Measurements from ENCODE around the gene HLTF. TPM values are rescaled to one million over a fixed set of nuclear protein-coding genes. Genes with fewer than 3 reads are reported as not detected.
A peak's percentile ranks its signal among the peaks of the same experiment; 100 is the strongest.
"Not testable (repeated sequence)": the region's sequence is repeated elsewhere in the genome, so short reads cannot be mapped to it uniquely, and the experiment has no call there.

Gene HLTF
- total RNA-seq: 35.0 TPM

DNA sequence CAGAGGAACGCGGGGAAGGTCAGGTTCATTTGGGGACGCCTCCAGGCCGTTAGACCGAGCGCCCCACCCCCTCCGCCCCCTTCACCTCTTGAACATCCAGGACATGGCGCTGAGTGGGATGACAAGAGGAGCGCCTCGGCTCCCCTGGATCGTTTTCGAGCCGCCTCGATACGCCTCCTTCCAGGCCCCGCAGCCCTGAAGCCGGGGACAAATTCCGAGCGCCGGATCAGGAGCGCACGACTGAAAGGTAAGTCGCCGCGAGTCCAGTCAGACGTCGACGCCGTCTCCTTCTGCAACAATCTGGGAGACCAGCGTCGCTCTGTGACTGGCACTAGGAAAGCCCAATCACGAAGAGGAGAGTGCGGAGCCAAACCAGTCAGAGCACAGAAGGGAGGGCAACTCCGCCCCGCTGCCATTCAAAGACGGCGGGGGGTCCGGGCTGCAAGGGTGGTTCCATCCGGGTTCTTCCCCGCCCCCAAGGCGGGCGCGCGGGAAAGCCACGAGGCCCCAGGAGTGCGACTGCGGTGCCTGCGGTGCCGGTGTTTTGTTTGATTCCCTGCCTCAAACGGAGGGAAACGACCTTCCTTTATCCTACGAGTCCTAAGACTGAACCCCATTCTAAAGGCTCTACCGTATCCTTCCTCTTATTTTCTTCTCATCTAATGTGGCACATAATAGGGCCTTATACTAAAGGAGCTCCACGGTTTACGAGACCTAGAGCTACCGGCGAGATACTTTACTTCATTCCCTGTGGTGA is at the start of gene HLTF:
Gene HLTF (minus strand): TSS at position 302 of the 757 bp plus-strand sequence. CDS start 197 bp downstream, at position 105.
- peak; percentile 98 for DNase-seq

- DNase-seq: no peak
Observed at GRCh38 chr3:149134575-149134974, 48.2 kb upstream of the HLTF start.

DNA sequence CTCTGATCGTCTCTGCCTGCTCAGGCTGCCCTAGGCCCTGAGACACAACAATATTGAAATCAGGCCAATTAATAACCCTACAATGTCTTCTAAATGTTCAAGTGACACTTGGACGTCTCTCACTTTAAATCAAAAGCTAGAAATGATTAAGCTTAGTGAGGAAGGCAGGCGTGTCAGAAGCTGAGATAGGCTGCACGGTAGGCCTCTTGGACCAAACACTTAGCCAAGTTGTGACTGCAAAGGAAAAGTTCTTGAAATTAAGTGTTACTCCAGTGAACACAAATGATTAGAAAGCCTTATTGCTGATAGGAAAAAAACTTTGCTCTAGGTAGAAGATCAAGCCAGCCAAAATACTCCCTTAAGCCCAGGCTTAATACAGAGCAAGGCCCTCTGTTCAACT is 45.3 kb upstream of the HLTF start:
- DNase-seq: no peak

DNA sequence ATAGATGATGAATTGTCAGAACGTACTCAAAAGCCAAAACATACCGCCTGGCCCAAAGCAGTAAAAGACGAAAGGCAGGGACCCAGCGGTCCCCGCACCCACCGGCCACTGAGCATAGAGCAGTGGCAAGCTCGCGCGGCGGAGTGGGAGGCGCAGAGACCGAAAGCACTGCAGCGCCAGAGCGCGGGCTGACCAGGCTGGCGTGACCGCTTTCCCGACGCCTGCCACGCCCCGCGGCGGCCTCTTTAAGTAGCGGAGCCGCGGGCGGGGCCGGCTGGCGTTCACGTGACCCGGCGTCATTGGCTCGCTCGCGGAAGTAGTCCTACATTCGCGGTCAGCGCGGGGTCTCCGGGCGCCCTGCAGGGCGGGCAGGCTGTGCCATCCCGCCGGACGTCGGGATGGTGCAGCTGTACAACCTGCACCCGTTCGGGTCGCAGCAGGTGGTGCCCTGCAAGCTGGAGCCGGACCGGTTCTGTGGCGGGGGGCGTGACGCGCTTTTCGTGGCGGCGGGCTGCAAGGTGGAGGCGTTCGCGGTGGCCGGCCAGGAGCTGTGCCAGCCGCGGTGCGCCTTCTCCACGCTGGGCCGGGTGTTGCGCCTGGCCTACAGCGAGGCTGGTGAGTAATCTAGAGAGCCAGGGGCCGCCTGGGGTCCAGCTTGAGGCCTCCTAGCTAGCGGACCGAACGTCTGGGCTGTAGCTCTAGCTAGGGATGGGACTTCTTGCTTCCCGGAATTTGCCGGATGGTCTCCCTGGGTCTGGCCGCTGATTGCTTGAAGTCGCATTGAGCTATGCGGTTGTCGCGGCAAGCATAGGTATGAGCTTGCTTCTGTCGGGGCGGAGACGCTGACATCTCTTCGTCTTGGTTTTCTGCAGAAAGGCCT is 43.2 kb upstream of the HLTF start, which contains the start of gene HPS3:
Gene HPS3 (plus strand): TSS at position 313 of the 880 bp plus-strand sequence. CDS start 86 bp downstream, at position 399.
- DNase-seq: peak; percentile 95

DNA sequence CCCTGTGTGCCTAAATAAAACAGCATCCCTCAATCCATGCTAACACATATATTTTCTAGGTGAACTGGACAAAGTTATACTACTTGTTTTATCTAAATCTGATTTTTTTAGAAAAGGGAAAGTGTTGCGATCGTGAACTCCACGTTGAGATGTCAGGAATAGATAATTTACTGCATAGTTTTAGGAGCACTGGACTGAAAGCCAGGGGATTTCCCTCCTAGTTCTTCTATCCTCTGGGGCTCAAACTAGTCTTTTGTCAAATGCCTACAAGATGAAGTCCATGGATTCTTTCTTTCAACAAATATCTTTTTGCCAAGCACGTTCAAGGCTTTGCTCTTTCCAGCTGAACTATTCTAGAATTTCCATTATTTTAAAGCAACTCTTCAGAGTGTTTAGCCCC is 42.5 kb upstream of the HLTF start:
- no peak for DNase-seq

DNA sequence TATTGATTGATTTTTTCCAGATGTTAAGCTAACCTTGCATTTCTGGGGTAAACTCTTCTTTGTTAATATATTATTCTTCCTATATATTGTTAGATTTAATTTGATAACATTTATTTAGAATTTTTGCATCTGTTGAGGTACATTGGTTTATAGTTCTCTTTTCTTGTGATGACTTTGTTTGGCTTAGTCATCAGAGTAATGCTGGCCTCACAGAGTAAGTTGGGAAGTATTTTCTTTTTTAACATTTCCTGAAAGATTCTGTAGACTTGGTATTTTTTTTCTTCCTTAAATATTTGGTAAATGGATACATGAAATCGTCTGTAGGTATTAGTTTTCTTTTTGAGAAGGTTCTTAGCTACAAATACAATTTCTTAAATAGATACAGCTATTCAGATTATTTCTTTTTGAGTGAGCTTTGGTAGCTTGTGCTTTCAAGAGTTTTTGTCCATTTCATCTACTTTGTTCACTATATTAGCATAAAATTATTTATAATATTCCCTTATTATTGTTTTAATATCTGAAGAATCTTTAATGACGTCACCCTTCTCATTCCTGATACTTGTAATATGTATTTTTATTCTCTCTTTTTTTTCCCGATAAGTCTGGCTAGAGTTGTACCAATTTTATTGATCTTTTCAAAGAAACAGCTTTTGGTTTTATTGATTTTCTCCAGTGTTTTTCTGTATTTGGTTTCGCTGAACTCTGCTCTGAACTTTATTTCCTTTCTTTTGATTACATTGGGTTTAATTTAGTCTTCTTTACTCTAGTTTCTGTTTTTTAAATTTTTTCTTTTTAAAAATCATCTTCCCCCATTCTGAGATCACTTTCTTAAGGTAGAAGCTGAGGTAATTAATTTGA is 36.6 kb upstream of the HLTF start:
- DNase-seq: no peak

DNA sequence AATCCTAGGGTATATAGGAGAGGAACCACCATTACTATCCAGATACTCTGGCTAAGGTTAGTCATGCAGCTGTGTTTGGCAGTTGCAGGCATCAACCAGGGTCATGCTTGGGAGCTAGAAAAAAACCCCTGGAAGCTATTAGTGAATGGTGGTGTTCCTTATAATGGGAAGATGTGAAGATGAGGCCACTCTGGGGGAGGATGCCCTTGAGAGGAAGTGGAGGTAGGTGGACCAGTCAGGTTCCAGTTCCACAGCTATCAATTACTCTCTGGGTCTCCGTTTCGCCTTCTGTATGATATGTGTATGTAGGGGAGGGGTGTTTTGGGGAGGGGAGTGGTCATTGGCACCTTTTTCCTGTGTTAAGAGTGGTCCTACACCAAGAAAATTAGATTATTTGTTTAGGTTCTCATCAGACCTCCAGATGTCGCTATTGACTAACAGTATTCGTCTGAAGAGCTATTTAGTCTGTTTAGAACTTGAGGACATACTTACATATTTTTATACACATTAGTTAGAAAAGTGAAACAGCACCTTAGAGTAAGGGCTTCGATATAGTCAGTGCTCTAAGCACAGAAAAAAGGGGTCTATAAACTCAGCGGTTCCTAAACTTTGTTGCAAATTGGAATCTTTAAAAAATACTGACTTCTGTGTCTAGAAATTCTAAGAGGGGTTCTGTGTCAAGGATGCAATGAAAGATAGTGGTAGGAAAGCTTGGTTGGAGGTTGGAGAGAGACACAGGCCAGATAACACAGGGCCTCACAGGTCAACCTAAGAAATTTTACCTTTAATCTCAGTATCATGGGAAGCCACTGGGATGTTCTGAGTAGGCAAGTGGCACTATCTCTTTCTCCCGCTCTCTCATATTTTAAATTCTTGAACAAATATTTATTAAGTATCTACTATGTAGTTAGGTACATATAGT is 34.0 kb upstream of the HLTF start:
- peak; percentile 82 for DNase-seq

- DNase-seq: no peak
Observed at GRCh38 chr3:149119466-149119865, 33.1 kb upstream of the HLTF start.

- no peak for DNase-seq
Observed at GRCh38 chr3:149118724-149119123, 32.4 kb upstream of the HLTF start.

- no peak for DNase-seq
Observed at GRCh38 chr3:149115114-149115513, 28.8 kb upstream of the HLTF start.

- DNase-seq: no peak
Observed at GRCh38 chr3:149114458-149114857, 28.1 kb upstream of the HLTF start.

DNA sequence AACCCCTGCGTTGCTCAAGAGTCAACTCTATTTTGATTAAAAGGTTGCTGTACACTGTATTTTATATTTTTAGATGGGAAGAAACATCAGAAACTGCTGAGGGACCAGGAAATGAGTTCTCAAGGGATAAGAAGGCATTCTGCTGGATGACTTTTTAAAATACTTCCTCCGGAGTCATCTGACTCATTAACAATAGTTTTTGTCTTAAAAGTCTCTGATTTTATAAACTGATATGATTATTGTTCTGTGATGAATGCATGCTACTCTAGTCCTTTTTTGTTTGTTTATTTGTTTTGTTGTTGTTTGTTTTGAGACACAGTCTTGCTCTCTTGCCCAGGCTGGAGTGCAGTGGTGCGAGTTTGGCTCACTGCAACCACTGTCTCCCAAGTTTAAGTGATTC is 18.2 kb upstream of the HLTF start:
- DNase-seq: no peak

DNA sequence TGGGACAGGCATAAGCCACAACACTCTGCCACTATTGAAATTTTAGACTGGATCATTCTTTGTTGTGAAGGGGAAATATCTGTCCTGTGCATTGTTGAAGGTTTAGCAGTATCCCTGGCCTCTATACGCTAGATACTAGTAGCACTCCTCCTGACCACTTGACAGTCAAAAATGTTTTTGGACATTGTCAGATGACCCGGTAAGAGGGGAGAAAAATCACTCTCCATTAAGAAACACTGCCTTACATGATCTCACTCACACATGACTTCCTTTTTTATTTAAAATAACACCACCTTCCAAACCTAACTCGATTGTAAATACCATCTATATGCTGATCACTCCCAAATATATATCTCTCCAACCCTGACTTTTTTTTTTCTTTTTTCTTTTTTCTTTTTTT is 15.3 kb upstream of the HLTF start:
- no peak for DNase-seq

- DNase-seq: no peak
Observed at GRCh38 chr3:149101154-149101553, 14.8 kb upstream of the HLTF start.

GRCh38 chr3:149097987-149098386 is 11.7 kb upstream of the HLTF start:
- DNase-seq: not testable (repeated sequence)

GRCh38 chr3:149095487-149095886 is 9.2 kb upstream of the HLTF start:
- DNase-seq: no peak

GRCh38 chr3:149091983-149092382 is 5.7 kb upstream of the HLTF start:
- DNase-seq: no peak

- DNase-seq: no peak
Observed at GRCh38 chr3:149090907-149091306, 4.6 kb upstream of the HLTF start.

GRCh38 chr3:149090461-149090860 is 4.1 kb upstream of the HLTF start:
- no peak for DNase-seq

DNA sequence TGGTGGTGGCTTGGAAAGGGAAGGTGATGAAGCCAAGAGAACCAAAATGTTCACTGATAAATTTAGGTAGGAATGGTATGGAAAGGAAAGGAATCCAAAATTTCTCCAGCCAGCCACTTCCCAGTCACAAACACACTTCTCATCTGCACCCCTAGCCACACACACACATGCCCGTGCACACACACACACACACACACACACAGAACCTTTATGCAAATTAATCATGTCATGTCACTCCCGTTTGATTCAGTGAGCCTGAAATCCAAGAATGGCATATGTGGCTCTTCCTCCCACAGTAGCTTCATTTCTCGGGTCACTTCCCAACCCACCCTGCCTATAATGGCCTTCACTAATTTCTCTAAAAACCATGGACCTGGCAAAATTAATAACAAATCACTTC is 3.1 kb upstream of the HLTF start:
- no peak for DNase-seq

DNA sequence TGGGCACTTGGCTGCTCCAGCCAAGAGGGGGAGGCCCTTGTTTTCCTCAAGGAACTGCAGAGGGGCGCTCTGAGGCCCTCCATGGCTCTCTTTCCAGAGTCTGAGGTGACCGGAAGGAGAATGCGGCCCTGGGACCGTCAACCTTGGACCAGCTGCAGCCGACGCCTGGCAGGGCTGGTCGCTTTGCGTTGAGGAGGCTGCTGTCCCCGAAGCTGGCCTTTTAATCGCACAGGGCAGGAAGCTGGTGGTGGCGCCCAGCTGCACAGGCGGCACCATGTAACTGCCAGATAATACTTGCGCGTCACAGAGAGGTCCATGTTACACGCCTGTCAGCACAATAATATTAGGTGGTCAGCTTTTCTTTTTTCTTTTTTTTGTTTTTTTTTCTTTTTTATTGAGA is 875 bp upstream of the HLTF start:
- no peak for DNase-seq
